H1 (cell line): ENCODE results near the gene HRH3. TPM values are rescaled to one million over a fixed set of nuclear protein-coding genes. Genes with fewer than 3 reads are reported as not detected.

Experiments used
- CTCF ChIA-PET: fragments of 300-600 bp; sonication (Branson Sonifier 250); formaldehyde crosslinking; loops from one replicate; lab custom pipeline; 2021; ENCODE audit not compliant: partially characterized antibody; lab: Charles Lee
- POLR2A ChIA-PET: fragments of 300-600 bp; sonication (Branson Sonifier 250); formaldehyde crosslinking; loops from one replicate; lab custom pipeline; 2021; ENCODE audit warnings: inconsistent platforms; ENCODE audit not compliant: partially characterized antibody; lab: Charles Lee
- DNase-seq, 2 experiments: peaks; one replicate each; pipeline versions ENCODE4 v3.0.0 to v3.0.0-alpha.2; 2010 to 2022; ENCODE audit warnings: low spot score in 2 of 2, low read depth in 1 of 2, mixed read lengths in 1 of 2
- FAIRE-seq: peaks from 2 replicates; lab custom pipeline; 2011; peaks lifted over from hg19 to GRCh38; lab: Jason Lieb, UNC
- H2AFZ ChIP-seq: 2 replicates; pipeline ENCODE4 v1.8.1; 2012; ENCODE audit warnings: low read length, inconsistent platforms
- H2AK5ac ChIP-seq: 2 replicates; pipeline ENCODE4 v1.6.1; 2013; ENCODE audit warnings: low read depth, low read length
- H2BK120ac ChIP-seq: replicated peaks from 2 replicates; pipeline ENCODE3; 2013; ENCODE audit warnings: low read depth, low read length, inconsistent platforms
- H2BK12ac ChIP-seq: 2 replicates; pipeline ENCODE4 v1.6.1; 2013; ENCODE audit warnings: low read depth, low read length
- H2BK15ac ChIP-seq: 2 replicates; pipeline ENCODE4 v1.6.1; 2013; ENCODE audit warnings: low read length
- H2BK20ac ChIP-seq: 2 replicates; pipeline ENCODE4 v1.6.1; 2013; ENCODE audit warnings: low read length
- H2BK5ac ChIP-seq: 2 replicates; pipeline ENCODE4 v1.6.1; 2013; ENCODE audit warnings: low read depth, low read length
- H3K14ac ChIP-seq: 2 replicates; pipeline ENCODE4 v1.6.1; 2013; ENCODE audit warnings: inconsistent platforms; ENCODE audit not compliant: insufficient read length
- H3K18ac ChIP-seq: 2 replicates; pipeline ENCODE4 v1.6.1; 2013; ENCODE audit warnings: low read length; ENCODE audit errors: extremely low read depth
- H3K23ac ChIP-seq: 2 replicates; pipeline ENCODE4 v1.6.1; 2013; ENCODE audit warnings: inconsistent platforms; ENCODE audit not compliant: insufficient read length
- H3K23me2 ChIP-seq: 2 replicates; pipeline ENCODE4 v1.6.1; 2013; ENCODE audit warnings: low read depth, low read length
- H3K27ac ChIP-seq: 2 replicates; pipeline ENCODE4 v1.6.1; 2011; ENCODE audit warnings: low read depth, low read length, inconsistent platforms
- H3K27me3 ChIP-seq, 4 experiments: replicated peaks in 1 of 4; 1 replicate in 1 of 4; 2 replicates in 3 of 4; pipeline versions ENCODE4 v1.6.1 to v1.8.1; 2011 to 2013; ENCODE audit warnings: low read length in 3 of 4, mild to moderate bottlenecking in 3 of 4, inconsistent platforms in 2 of 4, mixed read lengths in 2 of 4, moderate library complexity in 1 of 4; ENCODE audit not compliant: control insufficient read depth in 3 of 4, insufficient read depth in 3 of 4; ENCODE audit errors: extremely low read depth in 1 of 4
- H3K36me3 ChIP-seq, 4 experiments: 2 replicates each; pipeline versions ENCODE4 v1.6.1 to v1.8.1; 2011 to 2013; ENCODE audit warnings: mild to moderate bottlenecking in 4 of 4, low read length in 3 of 4, moderate library complexity in 2 of 4, control low read depth in 1 of 4, inconsistent platforms in 1 of 4; ENCODE audit not compliant: insufficient read depth in 4 of 4, control insufficient read depth in 2 of 4
- H3K4ac ChIP-seq: replicated peaks from 2 replicates; pipeline ENCODE3; 2013; ENCODE audit warnings: low read length, low read depth, mixed read lengths, inconsistent platforms; ENCODE audit not compliant: insufficient read length
- H3K4me1 ChIP-seq, 4 experiments: replicated peaks in 1 of 4; 1 replicate in 1 of 4; 2 replicates in 3 of 4; pipeline versions ENCODE4 v1.6.1 to v1.8.1; 2011 to 2013; ENCODE audit warnings: low read length in 3 of 4, inconsistent platforms in 2 of 4, mixed read lengths in 1 of 4; ENCODE audit not compliant: insufficient read depth in 4 of 4, control insufficient read depth in 3 of 4
- H3K4me2 ChIP-seq, 2 experiments: 2 replicates each; pipeline versions ENCODE4 v1.6.1 to v1.8.1; 2011 to 2013; ENCODE audit warnings: low read depth in 2 of 2, low read length in 2 of 2, control low read depth in 1 of 2, inconsistent platforms in 1 of 2, mild to moderate bottlenecking in 1 of 2; ENCODE audit not compliant: insufficient read depth in 1 of 2
- H3K4me3 ChIP-seq, 4 experiments: fragments of 200-600, 300-600 bp in 1 of 4; sonication (generic), shearing (Covaris generic), sonication (Bioruptor Twin) in 1 of 4; 2 replicates each; pipeline versions ENCODE4 v1.5.1 to v1.8.1; 2011 to 2016; ENCODE audit warnings: low read length in 4 of 4, low read depth in 3 of 4, control low read depth in 2 of 4, inconsistent platforms in 2 of 4, mild to moderate bottlenecking in 2 of 4, mixed read lengths in 1 of 4, moderate library complexity in 1 of 4; ENCODE audit not compliant: insufficient read depth in 2 of 4; ENCODE audit errors: extremely low read depth in 1 of 4
- H3K56ac ChIP-seq: replicated peaks from 2 replicates; pipeline ENCODE3; 2013; ENCODE audit warnings: low read depth, mild to moderate bottlenecking, mixed read lengths, low read length, inconsistent platforms; ENCODE audit not compliant: insufficient read length
- H3K79me1 ChIP-seq: 2 replicates; pipeline ENCODE4 v1.6.1; 2013; ENCODE audit warnings: low read depth, low read length, control low read depth
- H3K79me2 ChIP-seq, 2 experiments: 2 replicates each; pipeline versions ENCODE4 v1.6.1 to v1.8.1; 2012 to 2013; ENCODE audit warnings: low read length in 2 of 2, mild to moderate bottlenecking in 2 of 2, inconsistent platforms in 1 of 2; ENCODE audit not compliant: insufficient read depth in 2 of 2, control insufficient read depth in 1 of 2
- H3K9ac ChIP-seq, 4 experiments: replicated peaks in 1 of 4; 1 replicate in 1 of 4; 2 replicates in 3 of 4; pipeline versions ENCODE4 v1.6.1 to v1.8.1; 2011 to 2013; ENCODE audit warnings: low read depth in 3 of 4, low read length in 3 of 4, control low read depth in 2 of 4, mild to moderate bottlenecking in 2 of 4, moderate library complexity in 2 of 4, inconsistent platforms in 1 of 4; ENCODE audit errors: extremely low read depth in 1 of 4
- H3K9me3 ChIP-seq, 2 experiments: 2 replicates each; pipeline versions ENCODE4 v1.6.1 to v1.8.1; 2012 to 2013; ENCODE audit warnings: mild to moderate bottlenecking in 2 of 2, moderate library complexity in 2 of 2, control low read depth in 1 of 2, inconsistent platforms in 1 of 2, low read depth in 1 of 2, low read length in 1 of 2, mixed read lengths in 1 of 2; ENCODE audit not compliant: insufficient read depth in 2 of 2
- H4K20me1 ChIP-seq, 2 experiments: replicated peaks in 1 of 2; 2 replicates each; pipeline versions ENCODE3 to v1.8.1; 2011 to 2013; ENCODE audit warnings: inconsistent platforms in 2 of 2, low read length in 2 of 2, mild to moderate bottlenecking in 1 of 2; ENCODE audit not compliant: insufficient read depth in 2 of 2, control insufficient read depth in 1 of 2
- H4K5ac ChIP-seq: 2 replicates; pipeline ENCODE4 v1.6.1; 2013; ENCODE audit warnings: low read length, low read depth, mixed read lengths, inconsistent platforms; ENCODE audit not compliant: insufficient read length
- H4K8ac ChIP-seq: 2 replicates; pipeline ENCODE4 v1.8.0; 2013; ENCODE audit warnings: mild to moderate bottlenecking, moderate library complexity, low read length, inconsistent platforms; ENCODE audit not compliant: insufficient read depth; ENCODE audit errors: extremely low read depth
- H4K91ac ChIP-seq: replicated peaks from 2 replicates; pipeline ENCODE3; 2013; ENCODE audit warnings: low read length, mixed read lengths, inconsistent platforms; ENCODE audit not compliant: insufficient read length
- BACH1 ChIP-seq: IDR thresholded peaks from 2 replicates; pipeline ENCODE4 v1.6.1; 2012; ENCODE audit warnings: low read length, improper control_type of control experiment
- BCL11A ChIP-seq, 2 experiments: IDR thresholded peaks; one replicate each; pipeline ENCODE4 v1.6.1; 2011; ENCODE audit warnings: low read depth in 2 of 2, low read length in 2 of 2, mild to moderate bottlenecking in 2 of 2
- E2F6 ChIP-seq: IDR thresholded peaks from 2 replicates; pipeline ENCODE4 v1.6.1; 2012; ENCODE audit warnings: inconsistent platforms
- EZH2 ChIP-seq: fragments of 200-600 bp; sonication (generic); IDR thresholded peaks from 2 replicates; pipeline ENCODE4 v1.7.1; 2012; ENCODE audit warnings: low read depth, mild to moderate bottlenecking, moderate library complexity, low read length, inconsistent platforms; ENCODE audit not compliant: severe bottlenecking
- KDM4A ChIP-seq: IDR thresholded peaks from one replicate; pipeline ENCODE4 v1.7.1; 2012; ENCODE audit warnings: low read depth, mild to moderate bottlenecking, moderate library complexity, low read length, inconsistent platforms; ENCODE audit not compliant: severe bottlenecking
- MAX ChIP-seq: IDR thresholded peaks from 2 replicates; pipeline ENCODE4 v1.6.1; 2012; ENCODE audit warnings: inconsistent platforms
- PHF8 ChIP-seq: fragments of 200-600 bp; sonication (generic); conservative IDR thresholded peaks from 2 replicates; pipeline ENCODE4 v1.7.1; 2012; ENCODE audit warnings: low read depth, mild to moderate bottlenecking, inconsistent platforms, low read length, moderate library complexity
- RBBP5 ChIP-seq: IDR thresholded peaks from 2 replicates; pipeline ENCODE4 v1.7.1; 2012; ENCODE audit warnings: low read depth, mild to moderate bottlenecking, inconsistent platforms, low read length, moderate library complexity, borderline replicate concordance
- TAF1 ChIP-seq: IDR thresholded peaks from 2 replicates; pipeline ENCODE4 v1.6.1; 2011; ENCODE audit warnings: mild to moderate bottlenecking, low read depth, low read length
- WGBS, 2 experiments: shearing (Covaris generic) in 1 of 2; methylation state at CpG; one replicate each; pipeline versions ENCODE4 v1.1.6 to v1.1.7; 2013 to 2015; ENCODE audit warnings: low lambda C conversion rate in 2 of 2, mixed read lengths in 2 of 2, inconsistent platforms in 1 of 2, low coverage in 1 of 2, missing lambda C conversion rate in 1 of 2; ENCODE audit not compliant: insufficient replicate concordance in 2 of 2, insufficient coverage in 1 of 2, insufficient read length in 1 of 2; ENCODE audit errors: extremely low coverage in 1 of 2, missing lambda C conversion rate in 1 of 2; 5-methylcytosine and 5-hydroxymethylcytosine counted together
- polyA plus RNA-seq, 7 experiments: library from polyadenylated mRNA; depleted of rRNA in 3 of 7; stranded (reverse) in 5 of 7; unstranded in 2 of 7; fragments of >200 nt in 5 of 7; fragments of 200-250 nt in 2 of 7; gene quantifications; 1 replicate in 5 of 7; 2 replicates in 1 of 7; 4 replicates in 1 of 7; pipeline versions ENCODE4 v1.2.1 to v1.2.3, GENCODE V29; 2011 to 2013; ENCODE audit warnings: missing spikeins in 2 of 7, mixed read lengths in 2 of 7
- total RNA-seq: library from RNA; stranded (reverse); fragmentation: NEBNext Ultra II Directional; extraction: Animal tissue kit (Norgen Biotek cat#: 25700); gene quantifications from 2 replicates; pipeline ENCODE4 v1.2.1, GENCODE V29; 2021

HRH3 gene
- total and polyA plus RNA-seq, 2 of the 8 experiments (the other 6 are each of a cell fraction or from before 2014, with no cell fraction given) = 2.0 to 4.5 TPM

- FAIRE-seq (no peak), DNase-seq (peak in 1 of 2 experiments; percentile 67)
- WGBS, 2 experiments = 4% methylated on average over 44 of the region's 84 CpGs; no CpG with 5 or more reads in 1 of the 2 experiments
- Histone ChIP-seq H3K9me3 (no peaks in the 10 kb centered on the region), H3K4me1 (peaks cover 0 to 31% (median 16%) of the 10 kb centered on the region in 4 experiments; a peak in 6 of 7 replicates), H3K23me2 (peaks cover 21% of the 10 kb centered on the region; the same call in 1 of the 2 replicates), H2BK120ac (no peak overlapping the region), H3K36me3 (no peaks in the 10 kb centered on the region), H3K4ac (no peak overlapping the region), H2BK5ac (no peak overlapping the region), H3K4me2 (peak overlapping the region; percentile 69 to 89), H3K56ac (no peak overlapping the region), H2BK12ac (no peak overlapping the region), H3K79me2 (no peaks in the 10 kb centered on the region), H4K5ac (no peak overlapping the region), H2AK5ac (no peak overlapping the region), H4K8ac (peak overlapping the region; percentile 85), H4K91ac (no peak overlapping the region), H4K20me1 (peaks cover 6 to 18% of the 10 kb centered on the region in 2 experiments), H3K14ac (no peak overlapping the region), H2BK20ac (no peak overlapping the region), H3K27ac (no peak overlapping the region), H2AFZ (no peak overlapping the region; the same call in 1 of the 2 replicates), H3K4me3 (peak overlapping the region; percentile 19 to 60 (median 34)), H3K79me1 (no peaks in the 10 kb centered on the region), H3K23ac (no peak overlapping the region), H2BK15ac (peak overlapping the region; percentile 95; the same call in 1 of the 2 replicates), H3K27me3 (peaks cover 9 to 50% (median 41%) of the 10 kb centered on the region in 4 experiments), H3K9ac (peak overlapping the region in 1 of 4 experiments; percentile 13; a peak in 1 of 7 replicates), H3K18ac (no peak overlapping the region)
- CTCF ChIA-PET = interaction anchor here (0.6 to 1.0 kb wide), 2 partner anchors 149 to 265 kb away, joined by 3 read pairs; no protein-coding TSS in a partner anchor
- POLR2A ChIA-PET = interaction anchor here (0.6 to 1.6 kb wide), 7 partner anchors 9 to 166 kb away, joined by 3 to 4 read pairs (median 3); no protein-coding TSS in a partner anchor
- TF ChIP-seq RBBP5 (peak; percentile 75), MAX (peak; percentile 54), E2F6 (0 out of 2 replicates have a peak, but pooled peaks have one; percentile 26), PHF8 (0 out of 2 replicates have a peak, but pooled peaks have one; percentile 23), EZH2 (peak; percentile 67), KDM4A (peak; percentile 73), TAF1 (0 out of 2 replicates have a peak, but pooled peaks have one; percentile 10), BACH1 (no peak), BCL11A (IDR thresholded peaks at IDR 0.05; ENCODE audit: low read depth in 2 of 2, low read length in 2 of 2) (no peak)
These were observed 732 bp downstream of the HRH3 start for GRCh38 chr20:62219101-62219991.
